GM12878 (cell line): ENCODE measurements around the gene LEMD1.

Experiments
- GABPA ChIP-seq: IDR thresholded peaks from 2 replicates; pipeline ENCODE4 v1.6.1; 2014; ENCODE audit warnings: antibody characterized with exemption, low read depth, mild to moderate bottlenecking, inconsistent platforms
- GATAD2B ChIP-seq: fragments of 450-650 bp; conservative IDR thresholded peaks from 2 replicates; pipeline ENCODE4 v1.6.1; 2017; ENCODE audit warnings: low read depth, mild to moderate bottlenecking, moderate library complexity
- KDM1A ChIP-seq: fragments of 200-600 bp; sonication (generic); IDR thresholded peaks from 2 replicates; pipeline ENCODE4 v1.6.1; 2016; ENCODE audit warnings: borderline replicate concordance
- MLLT1 ChIP-seq: fragments of 450-650 bp; IDR thresholded peaks from 2 replicates; pipeline ENCODE4 v1.6.1; 2016; ENCODE audit warnings: mild to moderate bottlenecking
- TF ChIP-seq, protein P1 (sequence below): IDR thresholded peaks from 2 replicates; pipeline ENCODE4 v1.6.1; 2012; ENCODE audit warnings: low read depth, low read length, improper control_type of control experiment

DNA sequence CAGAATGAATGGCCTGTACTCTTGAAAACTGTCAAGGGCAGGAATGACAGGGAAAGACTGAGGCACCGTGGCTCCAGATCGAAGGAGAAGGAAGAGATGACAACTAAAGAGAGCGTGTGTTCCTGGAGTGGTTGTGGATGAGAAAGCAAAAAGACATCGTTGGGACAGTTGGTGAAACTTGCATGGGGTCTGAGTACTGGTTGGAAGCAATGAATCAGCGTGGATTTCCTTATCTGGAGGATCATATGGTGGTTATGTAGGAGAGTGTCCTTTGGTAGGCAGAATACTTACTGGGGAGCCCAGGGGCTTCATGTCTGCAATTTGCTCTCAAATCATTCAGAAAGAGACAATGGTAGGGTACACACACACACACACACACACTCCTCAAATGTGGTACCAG lies 13.9 kb downstream of the LEMD1 start:
- TF ChIP-seq MLLT1 (no peak), GATAD2B (no peak), KDM1A (no peak), GABPA (no peak)
- TF ChIP-seq, protein P1, sequence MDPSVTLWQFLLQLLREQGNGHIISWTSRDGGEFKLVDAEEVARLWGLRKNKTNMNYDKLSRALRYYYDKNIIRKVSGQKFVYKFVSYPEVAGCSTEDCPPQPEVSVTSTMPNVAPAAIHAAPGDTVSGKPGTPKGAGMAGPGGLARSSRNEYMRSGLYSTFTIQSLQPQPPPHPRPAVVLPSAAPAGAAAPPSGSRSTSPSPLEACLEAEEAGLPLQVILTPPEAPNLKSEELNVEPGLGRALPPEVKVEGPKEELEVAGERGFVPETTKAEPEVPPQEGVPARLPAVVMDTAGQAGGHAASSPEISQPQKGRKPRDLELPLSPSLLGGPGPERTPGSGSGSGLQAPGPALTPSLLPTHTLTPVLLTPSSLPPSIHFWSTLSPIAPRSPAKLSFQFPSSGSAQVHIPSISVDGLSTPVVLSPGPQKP: no peak
